ENCODE results near the gene SPATA2L.
A peak's percentile ranks its signal among the peaks of the same experiment; 100 is the strongest.
"Not testable (repeated sequence)": the region's sequence is repeated elsewhere in the genome, so short reads cannot be mapped to it uniquely, and the experiment has no call there.

SPATA2L gene

DNA sequence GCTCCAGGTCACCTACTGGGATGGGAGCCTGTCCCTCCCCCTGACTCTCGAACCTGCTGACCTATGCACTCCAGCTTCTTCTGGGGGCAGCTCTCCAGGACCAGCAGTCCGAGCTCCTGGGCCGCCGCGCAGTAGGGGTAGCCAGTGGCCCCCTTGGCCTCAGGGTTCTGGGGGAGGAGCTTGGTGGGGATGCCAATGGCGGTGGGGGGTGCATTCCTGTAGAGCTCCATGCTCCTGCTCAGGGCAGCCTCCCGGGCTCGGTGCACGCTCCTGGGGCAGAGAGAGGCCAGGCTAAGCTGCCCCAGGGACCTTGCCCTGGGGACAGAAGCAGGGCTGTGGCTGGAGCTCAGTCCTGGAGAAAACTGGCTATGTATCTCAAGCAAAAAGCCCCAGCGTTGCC, 7.7 kb upstream of the SPATA2L start:
- peaks cover 35% of the 10 kb centered on the region for H3K4me1 ChIP-seq
- H3K4me3 ChIP-seq, result no peak overlapping the region
- peaks cover under 1% of the 10 kb centered on the region; the same call in 1 of the 2 replicates for H3K36me3 ChIP-seq
- H4K20me1 ChIP-seq, result peaks cover 8% of the 10 kb centered on the region
- no peaks in the 10 kb centered on the region for H3K27me3 ChIP-seq
- no peak overlapping the region for H3K9ac ChIP-seq
- H3K4me2 ChIP-seq, result no peak overlapping the region
- no peaks in the 10 kb centered on the region for H3K9me3 ChIP-seq
- H3K27ac ChIP-seq, result no peak overlapping the region
- TF ChIP-seq Cebpa-rat (IDR thresholded peaks at IDR 0.05), result no peak

DNA sequence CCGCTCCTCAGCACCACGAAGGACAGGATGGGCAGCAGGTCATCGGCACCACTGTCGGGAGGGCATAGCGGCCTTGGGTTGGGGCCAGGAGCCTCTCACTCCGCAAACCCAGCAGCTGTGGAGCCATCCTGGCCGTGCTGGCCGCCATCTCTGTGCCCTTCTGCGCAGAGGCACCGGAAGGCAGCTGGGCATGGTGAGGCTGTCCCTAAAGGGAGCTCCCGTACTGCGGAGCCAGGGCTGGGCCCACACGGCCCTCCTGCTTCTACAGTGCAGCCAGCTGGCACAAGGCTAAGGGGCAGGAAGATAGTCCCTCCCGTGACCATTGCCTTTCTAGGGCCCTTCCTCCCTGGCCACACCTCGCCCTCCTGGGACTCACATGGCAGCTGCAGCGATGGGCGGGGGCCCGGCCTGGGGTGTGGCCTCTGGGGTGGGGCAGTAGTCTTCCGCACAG, 7.0 kb upstream of the SPATA2L start:
- TF ChIP-seq Cebpa-rat (IDR thresholded peaks at IDR 0.05), result no peak
- Histone ChIP-seq H3K4me1 (peaks cover 29% of the 10 kb centered on the region), H3K9ac (no peak overlapping the region)

DNA sequence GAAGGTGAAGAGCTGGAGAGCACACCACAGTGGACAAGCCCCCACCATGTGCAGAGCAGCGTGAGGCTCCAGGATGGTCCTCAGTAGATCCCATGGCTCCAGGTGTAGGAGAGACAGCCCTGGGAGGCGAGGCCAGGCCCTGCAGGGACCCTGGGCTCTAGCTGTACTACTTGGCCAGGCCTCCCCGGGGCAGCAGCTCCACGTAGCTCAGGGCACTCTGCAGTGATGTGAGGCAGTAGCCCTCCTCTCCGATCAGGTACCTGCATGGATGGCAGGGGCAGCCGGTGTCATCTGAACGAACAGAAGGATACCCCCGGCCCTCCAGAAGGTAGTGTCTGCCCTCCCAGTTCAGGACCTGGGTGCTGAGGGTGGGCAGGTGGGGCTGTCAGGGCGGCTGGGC, 6.2 kb upstream of the SPATA2L start:
- H3K36me3 ChIP-seq, result no peaks in the 10 kb centered on the region
- peaks cover 3% of the 10 kb centered on the region; the same call in 1 of the 2 replicates for H4K20me1 ChIP-seq
- H3K9ac ChIP-seq, result peak overlapping the region; percentile 19; the same call in 1 of the 2 replicates
- peaks cover 21% of the 10 kb centered on the region for H3K4me1 ChIP-seq
- no peak overlapping the region for H3K4me2 ChIP-seq
- no peak overlapping the region for H3K27ac ChIP-seq
- H3K4me3 ChIP-seq, result no peak overlapping the region
- no peaks in the 10 kb centered on the region for H3K27me3 ChIP-seq
- TF ChIP-seq Cebpa-rat (IDR thresholded peaks at IDR 0.05), result no peak
- H3K9me3 ChIP-seq, result no peaks in the 10 kb centered on the region

More for the DNA sequence above, 7.0 kb upstream of the SPATA2L start:
- Histone ChIP-seq H3K9me3 (no peaks in the 10 kb centered on the region), H3K36me3 (no peaks in the 10 kb centered on the region), H4K20me1 (peaks cover 6% of the 10 kb centered on the region; the same call in 1 of the 2 replicates), H3K4me2 (no peak overlapping the region), H3K27me3 (no peaks in the 10 kb centered on the region), H3K4me3 (no peak overlapping the region), H3K27ac (no peak overlapping the region)

DNA sequence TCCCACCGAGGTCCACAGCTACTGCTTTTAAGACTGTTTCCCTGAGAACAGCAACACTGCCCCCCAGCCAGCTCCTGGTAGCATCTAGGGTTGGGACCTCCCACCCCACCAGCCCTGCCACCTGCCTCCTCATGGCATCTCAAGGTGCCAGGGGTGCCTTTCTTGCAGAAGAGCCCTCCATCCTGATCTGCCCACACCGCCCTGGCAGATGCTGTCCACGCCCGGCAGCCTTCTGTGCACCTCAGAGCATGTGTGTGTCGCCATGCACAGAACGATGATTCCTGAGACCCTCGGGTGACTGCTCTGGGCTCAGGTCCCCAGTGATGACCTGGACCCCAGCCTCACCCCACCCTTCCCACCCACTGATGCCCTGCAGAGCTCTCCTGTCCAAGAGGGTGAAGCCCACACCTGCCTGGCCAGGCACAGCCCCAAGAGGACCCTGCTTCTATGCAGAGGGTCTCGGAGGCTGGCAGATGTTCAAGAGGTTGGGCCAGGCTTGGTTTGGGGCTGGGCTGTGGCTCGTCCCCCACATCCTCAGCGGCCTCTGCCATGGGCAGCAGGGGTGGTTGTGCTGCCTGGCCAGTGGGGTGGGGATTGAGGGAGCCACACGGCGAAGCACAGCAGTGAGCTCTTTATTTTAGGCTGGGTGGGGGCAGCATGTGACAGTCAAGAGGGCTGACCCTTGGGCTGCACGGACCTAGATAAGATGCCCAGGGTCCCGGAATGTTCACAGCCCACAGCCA, 5.2 kb upstream of the SPATA2L start:
- peaks cover 23% of the 10 kb centered on the region for H3K4me1 ChIP-seq
- H3K9me3 ChIP-seq, result no peaks in the 10 kb centered on the region
- no peak overlapping the region for H3K27ac ChIP-seq
- no peaks in the 10 kb centered on the region for H3K36me3 ChIP-seq
- H3K4me2 ChIP-seq, result peak overlapping the region; percentile 34
- H4K20me1 ChIP-seq, result no peaks in the 10 kb centered on the region
- H3K27me3 ChIP-seq, result no peaks in the 10 kb centered on the region
- no peak overlapping the region for H3K4me3 ChIP-seq
- no peak for TF ChIP-seq Cebpa-rat (IDR thresholded peaks at IDR 0.05)
- no peak overlapping the region for H3K9ac ChIP-seq

DNA sequence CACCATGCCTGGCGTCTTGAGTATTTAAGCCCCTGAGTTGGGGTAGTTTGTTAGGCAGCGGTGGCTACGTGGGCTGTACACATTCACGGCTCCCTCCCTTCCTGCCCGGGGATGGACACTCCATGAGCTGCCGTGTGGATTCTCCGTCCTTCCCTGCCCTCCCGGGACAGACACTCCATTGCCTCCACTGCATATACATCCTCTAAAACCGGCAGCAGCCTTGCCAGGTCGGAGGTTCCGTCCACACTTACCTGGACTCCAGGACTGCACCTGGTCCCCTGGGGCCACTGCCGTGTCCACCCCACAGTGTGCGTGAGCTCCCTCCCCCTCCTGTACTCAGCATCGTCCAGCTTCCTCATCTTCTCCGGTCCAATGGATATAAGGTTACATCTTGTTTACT, 3.5 kb upstream of the SPATA2L start:
- no peak overlapping the region for H3K9ac ChIP-seq
- TF ChIP-seq Cebpa-rat (IDR thresholded peaks at IDR 0.05), result no peak
- no peaks in the 10 kb centered on the region for H3K36me3 ChIP-seq
- no peak overlapping the region for H3K27ac ChIP-seq
- H3K4me2 ChIP-seq, result no peak overlapping the region
- peaks cover 30% of the 10 kb centered on the region for H3K4me1 ChIP-seq
- H3K4me3 ChIP-seq, result no peak overlapping the region
- H3K27me3 ChIP-seq, result no peaks in the 10 kb centered on the region
- H4K20me1 ChIP-seq, result peaks cover 10% of the 10 kb centered on the region
- H3K9me3 ChIP-seq, result no peaks in the 10 kb centered on the region

DNA sequence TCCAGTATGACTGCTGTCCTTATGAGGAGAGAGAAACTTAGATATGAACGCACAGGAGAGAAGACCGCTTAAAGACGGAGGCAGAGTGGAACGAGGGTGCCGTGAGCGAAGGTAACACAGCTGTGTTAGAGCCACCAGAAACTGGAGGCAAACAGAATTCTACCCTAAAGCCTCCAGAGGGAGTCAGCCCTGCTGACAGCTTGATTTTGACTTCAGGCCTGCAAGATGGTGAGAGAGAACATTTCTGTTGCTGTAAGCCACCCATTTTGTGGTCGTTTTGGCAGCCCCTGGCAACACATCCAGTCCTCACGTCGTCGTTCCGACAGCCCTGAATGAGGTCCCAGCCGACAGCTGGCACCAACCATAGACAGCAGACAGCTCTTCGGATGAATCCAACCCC, 2.8 kb upstream of the SPATA2L start:
- Histone ChIP-seq H3K4me3 (no peak overlapping the region), H3K27me3 (no peaks in the 10 kb centered on the region), H3K36me3 (no peaks in the 10 kb centered on the region), H3K27ac (no peak overlapping the region), H3K4me1 (peaks cover 36% of the 10 kb centered on the region), H3K4me2 (no peak overlapping the region), H3K9me3 (no peaks in the 10 kb centered on the region), H3K9ac (peak overlapping the region; percentile 39; the same call in 1 of the 2 replicates), H4K20me1 (peaks cover 17% of the 10 kb centered on the region)
- TF ChIP-seq Cebpa-rat (IDR thresholded peaks at IDR 0.05), result no peak

DNA sequence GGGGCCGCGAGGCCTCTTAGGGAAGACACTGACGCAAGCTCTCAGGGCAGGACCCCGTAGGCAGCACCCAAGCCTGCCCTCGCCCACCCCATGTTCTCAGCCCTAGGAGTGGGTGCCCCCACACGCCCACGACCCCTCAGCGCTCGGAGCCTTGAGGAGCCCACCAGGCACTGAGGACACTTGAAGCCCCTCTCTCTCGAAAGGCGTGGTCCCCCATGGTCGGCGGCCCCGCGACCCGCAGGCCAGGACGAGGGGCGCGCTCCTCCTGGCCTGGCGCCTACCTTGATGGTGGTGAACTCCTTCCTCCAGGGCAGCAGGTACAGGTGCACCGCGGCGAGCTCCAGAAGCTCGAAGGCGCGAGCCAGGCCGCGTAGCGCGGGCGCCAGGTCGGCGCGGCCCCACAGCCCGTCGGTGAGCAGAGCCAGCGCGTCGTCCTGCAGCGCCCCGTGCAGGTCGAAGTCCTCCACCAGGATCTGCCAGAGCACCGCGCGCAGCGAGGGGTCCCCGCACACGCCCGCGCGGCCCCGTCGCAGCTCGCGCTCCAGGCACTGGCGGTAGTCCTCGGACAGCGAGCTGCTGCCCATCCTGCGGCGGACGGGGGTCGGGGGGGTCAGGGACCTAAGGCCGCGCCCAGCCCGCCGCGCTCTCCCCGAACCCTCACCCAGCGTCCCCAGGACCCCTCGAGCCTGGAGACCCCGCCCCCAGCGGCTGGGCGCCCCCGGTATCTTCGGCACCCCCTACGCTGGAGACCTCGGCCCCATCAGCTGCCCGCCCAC, 668 bp downstream of the SPATA2L start:
- Histone ChIP-seq H3K4me3 (peak overlapping the region; percentile 78), H3K27me3 (no peaks in the 10 kb centered on the region), H3K36me3 (peaks cover 17% of the 10 kb centered on the region), H4K20me1 (peaks cover 50% of the 10 kb centered on the region), H3K4me1 (peaks cover 53% of the 10 kb centered on the region), H3K4me2 (peak overlapping the region; percentile 94), H3K27ac (peak overlapping the region; percentile 73), H3K9me3 (no peaks in the 10 kb centered on the region), H3K9ac (peak overlapping the region; percentile 81)
- no peak for TF ChIP-seq Cebpa-rat (IDR thresholded peaks at IDR 0.05)

DNA sequence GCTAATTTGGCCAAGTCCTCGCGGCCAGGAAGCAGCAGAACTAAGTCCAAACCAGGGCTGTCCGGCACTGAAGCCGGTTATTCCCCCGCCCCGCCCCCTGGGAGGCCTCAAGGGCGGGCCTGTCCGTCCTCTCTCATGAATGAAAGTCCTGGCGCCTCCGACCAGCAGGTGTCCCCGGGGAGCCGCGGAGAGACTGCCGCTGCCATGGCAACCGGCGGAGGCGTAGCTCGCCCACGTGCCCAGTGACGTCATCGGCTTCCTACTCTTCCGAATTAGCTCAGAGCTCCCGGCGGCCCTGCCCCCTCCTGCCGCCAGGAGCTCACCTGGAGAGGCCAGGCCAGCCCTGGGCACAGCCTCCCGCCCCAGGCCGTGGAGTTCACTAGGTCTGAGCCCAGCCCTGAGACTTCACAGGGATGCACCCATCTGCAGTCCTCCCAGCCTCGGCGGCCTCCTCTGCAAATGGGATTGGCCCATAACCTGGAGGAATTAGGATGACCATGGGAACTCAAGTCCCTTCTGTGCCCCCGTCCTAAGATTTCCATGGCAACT, 1.3 kb downstream of the SPATA2L start:
- peak overlapping the region; percentile 73 for H3K27ac ChIP-seq
- no peaks in the 10 kb centered on the region for H3K27me3 ChIP-seq
- H3K9ac ChIP-seq, result peak overlapping the region; percentile 81
- H3K36me3 ChIP-seq, result peaks cover 23% of the 10 kb centered on the region
- H3K4me3 ChIP-seq, result peak overlapping the region; percentile 78
- H3K4me2 ChIP-seq, result peak overlapping the region; percentile 94
- H3K4me1 ChIP-seq, result peaks cover 53% of the 10 kb centered on the region
- TF ChIP-seq Cebpa-rat (IDR thresholded peaks at IDR 0.05), result no peak
- peaks cover 56% of the 10 kb centered on the region for H4K20me1 ChIP-seq
- no peaks in the 10 kb centered on the region for H3K9me3 ChIP-seq

DNA sequence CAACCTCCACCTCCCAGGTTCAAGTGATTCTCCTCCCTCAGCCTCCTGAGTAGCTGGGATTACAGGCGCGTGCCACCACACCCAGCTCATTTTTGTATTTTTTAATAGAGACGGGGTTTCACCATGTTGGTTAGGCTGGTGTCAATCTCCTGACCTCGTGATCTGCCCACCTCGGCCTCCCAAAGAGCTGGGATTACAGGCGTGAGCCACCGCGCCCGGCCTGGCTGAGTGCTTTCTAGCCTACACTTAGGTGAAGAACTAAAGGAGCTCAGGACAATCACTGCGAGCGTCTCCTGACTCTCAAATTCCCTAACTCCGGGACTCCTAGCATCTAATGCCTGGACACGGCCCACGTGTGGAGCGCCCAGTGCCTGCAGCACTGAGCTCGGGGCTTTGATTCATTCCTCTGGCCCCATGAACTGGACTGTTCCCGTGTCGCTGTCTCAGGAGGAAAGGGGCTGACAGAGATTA, 1.8 kb downstream of the SPATA2L start:
- Histone ChIP-seq H3K36me3 (peaks cover 28% of the 10 kb centered on the region), H3K4me2 (peak overlapping the region; percentile 94), H3K4me3 (peak overlapping the region; percentile 78; the same call in 1 of the 2 replicates), H4K20me1 (peaks cover 59% of the 10 kb centered on the region), H3K4me1 (peaks cover 55% of the 10 kb centered on the region)
- not testable (repeated sequence) for H3K27ac ChIP-seq, H3K27me3 ChIP-seq, H3K9me3 ChIP-seq, H3K9ac ChIP-seq

DNA sequence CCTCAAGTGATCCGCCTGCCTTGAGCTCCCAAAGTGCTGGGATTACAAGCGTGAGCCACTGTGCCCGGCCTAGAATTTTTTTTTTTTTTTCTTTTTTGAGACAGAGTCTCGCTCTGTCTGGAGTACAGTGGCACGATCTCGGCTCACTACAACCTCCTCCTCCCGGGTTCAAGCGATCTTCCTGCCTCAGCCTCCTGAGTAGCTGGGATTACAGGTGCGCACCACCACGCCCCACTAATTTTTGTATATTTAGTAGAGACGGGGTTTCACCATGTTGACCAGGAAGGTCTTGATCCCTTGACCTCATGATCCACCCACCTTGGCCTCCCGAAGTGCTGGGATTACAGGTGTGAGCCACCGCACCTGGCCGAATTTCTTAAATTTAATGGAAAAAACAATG, 2.8 kb downstream of the SPATA2L start:
- Histone ChIP-seq H4K20me1 (peaks cover 66% of the 10 kb centered on the region), H3K4me1 (peaks cover 64% of the 10 kb centered on the region), H3K36me3 (peaks cover 37% of the 10 kb centered on the region)
- H3K9ac ChIP-seq, H3K27me3 ChIP-seq, H3K9me3 ChIP-seq, H3K4me3 ChIP-seq, H3K27ac ChIP-seq, H3K4me2 ChIP-seq: not testable (repeated sequence)

Data from BLaER1 (cell line).